Endothelial cell of umbilical vein (primary cell): ENCODE results near the gene C1orf105. TPM values are rescaled to one million over a fixed set of nuclear protein-coding genes. Genes with fewer than 3 reads are reported as not detected.

Source experiments
- BruUV-seq: library from RNA; stranded (reverse); fragments of 400-500 nt; replicated peaks from 2 replicates; lab custom pipeline; 2021; lab: Mats Ljungman, UMichigan
- CTCF ChIA-PET: fragments of 300-600, 350-600 bp; sonication (Branson Sonifier 250); formaldehyde crosslinking; loops from one replicate; lab custom pipeline; 2021; ENCODE audit warnings: antibody characterized with exemption, inconsistent platforms; lab: Charles Lee
- POLR2A ChIA-PET: fragments of 300-600, 350-600 bp; sonication (Branson Sonifier 250); formaldehyde crosslinking; loops from one replicate; lab custom pipeline; 2021; ENCODE audit warnings: antibody characterized with exemption, inconsistent platforms; lab: Charles Lee
- DNase-seq: peaks from one replicate; pipeline ENCODE4 v3.0.0-alpha.2; 2011; ENCODE audit warnings: low read depth, low spot score
- FAIRE-seq: peaks from 2 replicates; lab custom pipeline; 2011; peaks lifted over from hg19 to GRCh38; lab: Jason Lieb, UNC
- H2AFZ ChIP-seq: 2 replicates; pipeline ENCODE4 v1.6.0; 2012; ENCODE audit warnings: low read depth, low read length, control low read depth, inconsistent platforms
- H3K27ac ChIP-seq: 2 replicates; pipeline ENCODE4 v1.5.1; 2011; ENCODE audit warnings: low read depth, mild to moderate bottlenecking, control low read depth, low read length, moderate library complexity; ENCODE audit not compliant: insufficient read depth
- H3K27me3 ChIP-seq, 2 experiments: 2 replicates each; pipeline versions ENCODE4 v1.6.0 to v1.6.1; 2011; ENCODE audit warnings: low read length in 2 of 2, mixed read lengths in 1 of 2; ENCODE audit not compliant: control insufficient read depth in 2 of 2, insufficient read depth in 2 of 2
- H3K36me3 ChIP-seq, 2 experiments: 2 replicates in 1 of 2; 3 replicates in 1 of 2; pipeline ENCODE4 v1.5.1; 2011; ENCODE audit warnings: low read length in 2 of 2, mild to moderate bottlenecking in 1 of 2, moderate library complexity in 1 of 2; ENCODE audit not compliant: control insufficient read depth in 2 of 2, insufficient read depth in 2 of 2; ENCODE audit errors: extremely low read depth in 1 of 2
- H3K4me1 ChIP-seq: 3 replicates; pipeline ENCODE4 v1.5.1; 2011; ENCODE audit warnings: mild to moderate bottlenecking, low read length; ENCODE audit not compliant: control insufficient read depth, insufficient read depth; ENCODE audit errors: extremely low read depth
- H3K4me2 ChIP-seq: 2 replicates; pipeline ENCODE4 v1.6.1; 2011; ENCODE audit warnings: low read length, control low read depth, mixed read lengths; ENCODE audit not compliant: insufficient read depth
- H3K4me3 ChIP-seq, 3 experiments: fragments of 200-600 bp in 1 of 3; sonication (generic), shearing (Covaris generic) in 1 of 3; replicated peaks in 1 of 3; 2 replicates each; pipeline ENCODE4 v1.5.1; 2011 to 2016; ENCODE audit warnings: control low read depth in 3 of 3, low read length in 3 of 3, mild to moderate bottlenecking in 2 of 3, inconsistent platforms in 1 of 3, low read depth in 1 of 3, moderate library complexity in 1 of 3; ENCODE audit not compliant: insufficient read depth in 1 of 3
- H3K79me2 ChIP-seq: 2 replicates; pipeline ENCODE4 v1.6.0; 2012; ENCODE audit warnings: low read length, inconsistent platforms; ENCODE audit not compliant: control insufficient read depth, insufficient read depth
- H3K9ac ChIP-seq: replicated peaks from 2 replicates; pipeline ENCODE3; 2011; ENCODE audit warnings: low read length, control low read depth; ENCODE audit not compliant: insufficient read depth; ENCODE audit errors: extremely low read depth
- H3K9me1 ChIP-seq: replicated peaks from 3 replicates; pipeline ENCODE4 v1.6.0; 2011; ENCODE audit warnings: mild to moderate bottlenecking, low read length; ENCODE audit not compliant: control insufficient read depth, insufficient read depth; ENCODE audit errors: extremely low read depth
- H3K9me3 ChIP-seq: replicated peaks from 2 replicates; pipeline ENCODE4 v1.5.1; 2012; ENCODE audit warnings: low read length, inconsistent platforms; ENCODE audit not compliant: control insufficient read depth, insufficient read depth
- H4K20me1 ChIP-seq: replicated peaks from 2 replicates; pipeline ENCODE3; 2011; ENCODE audit warnings: mild to moderate bottlenecking, low read length; ENCODE audit not compliant: control insufficient read depth, insufficient read depth; ENCODE audit errors: extremely low read depth
- CTCF ChIP-seq, 2 donors: IDR thresholded peaks; 1 replicate in 1 of 2; 2 replicates in 1 of 2; pipeline ENCODE4 v1.5.1; 2011; ENCODE audit warnings: low read length in 2 of 2, mild to moderate bottlenecking in 2 of 2, moderate library complexity in 2 of 2, control low read depth in 1 of 2, inconsistent platforms in 1 of 2, low read depth in 1 of 2; ENCODE audit not compliant: insufficient read depth in 1 of 2; ENCODE audit errors: extremely low read depth in 1 of 2
- FOS ChIP-seq: IDR thresholded peaks from 2 replicates; pipeline ENCODE4 v1.6.1; 2011; ENCODE audit warnings: mild to moderate bottlenecking, low read length, moderate library complexity, borderline replicate concordance; ENCODE audit not compliant: insufficient read depth
- JUN ChIP-seq: IDR thresholded peaks from 2 replicates; pipeline ENCODE4 v1.6.1; 2011; ENCODE audit warnings: borderline replicate concordance, low read depth; ENCODE audit not compliant: insufficient read length, insufficient read depth
- MAX ChIP-seq: IDR thresholded peaks from 2 replicates; pipeline ENCODE4 v1.6.1; 2011; ENCODE audit not compliant: insufficient read depth, insufficient read length
- dilution Hi-C: fragments of 300-500 bp; cut with MboI; formaldehyde crosslinking; loops from one replicate; pipeline ENCODE4 v1.15.0; 2019; ENCODE audit warnings: low sequenced_read_pairs; ENCODE audit not compliant: extremely low pct_ligation_motif_present
- intact Hi-C: fragments of 100-400 bp; cut with micrococcal nuclease; formaldehyde crosslinking; loops from one replicate; pipeline ENCODE4 v1.10.0; 2022
- polyA plus RNA-seq, 4 experiments: library from polyadenylated mRNA; depleted of rRNA in 3 of 4; stranded (reverse) in 3 of 4; unstranded in 1 of 4; fragments of >200 nt; gene quantifications; 2 replicates each; pipeline versions ENCODE4 v1.2.1 to v1.2.3, GENCODE V29; 2011 to 2012; ENCODE audit warnings: missing spikeins in 1 of 4
- total RNA-seq: library from RNA; stranded (reverse); gene quantifications from 2 replicates; pipeline ENCODE4 v1.2.3, GENCODE V29; 2021

Gene C1orf105
- total and polyA plus RNA-seq, 2 donors (not counting 3 experiments of a cell fraction or from before 2014, with no cell fraction given), result not detected

DNA sequence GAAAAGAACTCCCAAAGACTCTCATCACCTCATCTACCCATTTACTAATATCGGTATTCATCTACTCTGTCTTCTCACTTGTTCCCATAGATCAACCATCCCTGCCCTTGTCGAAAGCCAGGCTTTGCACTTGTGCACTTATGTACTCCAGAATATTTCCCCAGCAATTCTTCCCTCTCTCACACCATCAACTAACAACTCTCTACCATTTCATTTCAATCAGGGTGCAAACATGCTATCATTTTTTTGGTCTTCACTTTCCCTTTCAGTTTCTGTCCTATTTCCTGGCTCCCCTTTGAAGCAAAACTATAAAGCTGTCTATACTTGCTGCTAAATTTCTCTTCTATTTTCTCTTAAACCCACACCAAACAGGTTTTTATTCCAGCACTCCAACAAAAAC, 6.7 kb downstream of the C1orf105 start:
- POLR2A ChIA-PET, result no interaction called here
- H3K36me3 ChIP-seq, result no peaks in the 10 kb centered on the region
- FAIRE-seq (no peak), DNase-seq (no peak)
- H3K9me1 ChIP-seq, result no peaks in the 10 kb centered on the region
- TF ChIP-seq MAX (no peak), JUN (no peak), FOS (no peak)
- no peak overlapping the region for H2AFZ ChIP-seq
- H4K20me1 ChIP-seq, result no peaks in the 10 kb centered on the region
- dilution Hi-C loops (no loop called here), intact Hi-C loops (loop anchor here (5.0 kb wide), 1 partner anchor 385 kb away; no protein-coding TSS in a partner anchor)
- no peak overlapping the region for H3K4me2 ChIP-seq
- no peaks in the 10 kb centered on the region for H3K27me3 ChIP-seq
- CTCF ChIA-PET, result interaction anchor here (0.8 to 5.1 kb wide), 4 partner anchors 17 to 425 kb away, joined by 3 to 53 read pairs (median 12); no protein-coding TSS in a partner anchor
- no TSS peak for BruUV-seq
- no peak overlapping the region for H3K9ac ChIP-seq
- no peaks in the 10 kb centered on the region for H3K9me3 ChIP-seq
- no peaks in the 10 kb centered on the region for H3K4me1 ChIP-seq
- H3K79me2 ChIP-seq, result no peaks in the 10 kb centered on the region
- no peak overlapping the region for H3K4me3 ChIP-seq
- H3K27ac ChIP-seq, result no peak overlapping the region

GRCh38 chr1:172429331-172430127, 9.0 kb downstream of the C1orf105 start:
- ChIA-PET CTCF (interaction anchor here (0.6 to 5.1 kb wide), 11 partner anchors 9 to 629 kb away, joined by 3 to 53 read pairs (median 4); partner anchors contain the start of gene C1orf105), POLR2A (no interaction called here)
- no peaks in the 10 kb centered on the region for H4K20me1 ChIP-seq
- DNase-seq (peak; percentile 78), FAIRE-seq (peak; percentile 93)
- no peaks in the 10 kb centered on the region for H3K9me3 ChIP-seq
- no peak overlapping the region for H3K4me3 ChIP-seq
- no peaks in the 10 kb centered on the region for H3K36me3 ChIP-seq
- intact Hi-C loops (loop anchor here (1.0 to 5.0 kb wide), 4 partner anchors 290 to 628 kb away; no protein-coding TSS in a partner anchor), dilution Hi-C loops (no loop called here)
- no peaks in the 10 kb centered on the region for H3K79me2 ChIP-seq
- H3K9ac ChIP-seq, result no peak overlapping the region
- no peaks in the 10 kb centered on the region for H3K9me1 ChIP-seq
- H3K27ac ChIP-seq, result no peak overlapping the region
- no peaks in the 10 kb centered on the region for H3K4me1 ChIP-seq
- H2AFZ ChIP-seq, result no peak overlapping the region
- no TSS peak for BruUV-seq
- TF ChIP-seq CTCF (IDR thresholded peaks at IDR 0.05; ENCODE audit: extremely low read depth in 1 of 2, insufficient read depth in 1 of 2, low read depth in 1 of 2, low read length in 2 of 2) (peak; percentile 47 to 64), JUN (no peak)
- H3K4me2 ChIP-seq, result no peak overlapping the region
- H3K27me3 ChIP-seq, result no peaks in the 10 kb centered on the region
